GM12801 (cell line): ENCODE data around the gene GALM.

Experiments
- CTCF ChIP-seq: IDR thresholded peaks from one replicate; pipeline ENCODE4 v1.5.1; 2011; ENCODE audit warnings: control low read depth; ENCODE audit not compliant: insufficient read length; ENCODE audit errors: extremely low read depth

GALM gene

GRCh38 chr2:38775097-38775920 lies 109.4 kb downstream of the GALM start:
- no peak for TF ChIP-seq CTCF

- no peak for TF ChIP-seq CTCF
Observed at GRCh38 chr2:38775921-38776225, 110.0 kb downstream of the GALM start.

- no peak for TF ChIP-seq CTCF
Observed at GRCh38 chr2:38776531-38776930, 110.6 kb downstream of the GALM start.

GRCh38 chr2:38778687-38779082 lies 112.8 kb downstream of the GALM start:
- TF ChIP-seq CTCF: no peak

GRCh38 chr2:38783586-38783985 lies 117.7 kb downstream of the GALM start:
- TF ChIP-seq CTCF: no peak
